Progenitor cell of endocrine pancreas (in vitro differentiated cells): ENCODE results near the gene CDH16. TPM values are rescaled to one million over a fixed set of nuclear protein-coding genes. Genes with fewer than 3 reads are reported as not detected.

Source experiments
- DNase-seq: peaks from one replicate; pipeline ENCODE4 v3.0.0; 2021; ENCODE audit warnings: low spot score; ENCODE audit not compliant: unreplicated experiment
- H3K27ac Mint-ChIP-seq: 2 replicates; pipeline ENCODE4 v1.8.0; 2021; ENCODE audit warnings: mild to moderate bottlenecking, moderate library complexity, mixed read lengths
- H3K27me3 Mint-ChIP-seq: 2 replicates; pipeline ENCODE4 v1.8.0; 2021; ENCODE audit warnings: mixed read lengths
- H3K36me3 Mint-ChIP-seq: 2 replicates; pipeline ENCODE4 v1.8.0; 2022; ENCODE audit warnings: mixed read lengths; ENCODE audit not compliant: insufficient read depth
- H3K4me1 Mint-ChIP-seq: 2 replicates; pipeline ENCODE4 v1.8.0; 2021; ENCODE audit warnings: low read depth, mixed read lengths
- H3K4me3 Mint-ChIP-seq: 2 replicates; pipeline ENCODE4 v1.8.0; 2021; ENCODE audit warnings: low read depth, mild to moderate bottlenecking, moderate library complexity, mixed read lengths
- H3K9me3 Mint-ChIP-seq: 2 replicates; pipeline ENCODE4 v1.8.0; 2021; ENCODE audit warnings: low read depth, mixed read lengths
- total RNA-seq: library from RNA; stranded (reverse); gene quantifications from 2 replicates; pipeline ENCODE4 v1.2.1, GENCODE V29; 2021
- TF ChIP-seq, protein P1 (sequence below): fragments of 200-600 bp; sonication (generic); IDR thresholded peaks from one replicate; pipeline ENCODE4 v1.5.0; 2021; ENCODE audit warnings: antibody characterized with exemption, mild to moderate bottlenecking; ENCODE audit not compliant: unreplicated experiment

Gene CDH16
- total RNA-seq, 1 donor from 2014 or later, result not detected

DNA sequence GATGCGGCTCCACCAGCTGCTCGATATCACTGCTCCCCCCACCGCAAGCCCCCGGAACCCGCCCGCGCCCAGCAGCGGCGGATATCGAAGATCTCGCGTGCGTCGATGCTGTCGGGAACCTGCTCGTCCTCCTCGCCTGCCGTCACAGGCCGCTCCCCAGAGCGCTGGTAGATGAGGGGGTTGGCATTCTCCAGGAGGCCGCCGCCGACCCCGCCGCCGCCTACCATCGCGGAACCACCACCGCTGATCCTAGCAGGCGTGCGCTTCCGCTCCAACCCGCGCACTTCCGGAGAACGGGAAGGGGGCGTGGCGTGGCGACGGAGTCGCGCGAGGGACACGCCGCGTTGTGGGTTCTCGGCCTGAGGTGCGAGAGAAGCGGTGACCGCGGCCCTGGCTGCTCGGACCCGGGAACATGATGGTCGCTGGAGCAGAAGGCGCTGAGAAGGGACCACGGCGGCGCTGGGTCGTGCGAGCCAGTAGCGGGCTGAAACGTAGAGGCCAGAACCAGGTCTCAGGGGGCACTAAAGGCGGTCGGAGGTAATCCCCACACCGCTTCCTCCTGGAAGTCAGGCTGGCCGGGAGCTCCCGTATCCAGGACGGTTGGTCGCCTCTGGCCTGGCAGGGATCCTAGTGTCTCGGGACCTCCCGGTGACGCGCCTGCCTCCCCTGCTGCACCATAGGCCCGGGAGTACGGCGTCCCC, 15.6 kb upstream of the CDH16 start, which contains the start of gene CIAO2B:
CIAO2B (minus strand) TSS at position 265 of the 701 bp plus-strand sequence; CDS start at position 227, 38 bp downstream.
- H3K4me3 Mint-ChIP-seq, result peak within 1 kb of the TSS; percentile 94
- H3K27me3 Mint-ChIP-seq, result no peaks in the 10 kb centered on the region
- H3K4me1 Mint-ChIP-seq, result peaks cover 22% of the 10 kb centered on the region
- TF ChIP-seq, protein P1, sequence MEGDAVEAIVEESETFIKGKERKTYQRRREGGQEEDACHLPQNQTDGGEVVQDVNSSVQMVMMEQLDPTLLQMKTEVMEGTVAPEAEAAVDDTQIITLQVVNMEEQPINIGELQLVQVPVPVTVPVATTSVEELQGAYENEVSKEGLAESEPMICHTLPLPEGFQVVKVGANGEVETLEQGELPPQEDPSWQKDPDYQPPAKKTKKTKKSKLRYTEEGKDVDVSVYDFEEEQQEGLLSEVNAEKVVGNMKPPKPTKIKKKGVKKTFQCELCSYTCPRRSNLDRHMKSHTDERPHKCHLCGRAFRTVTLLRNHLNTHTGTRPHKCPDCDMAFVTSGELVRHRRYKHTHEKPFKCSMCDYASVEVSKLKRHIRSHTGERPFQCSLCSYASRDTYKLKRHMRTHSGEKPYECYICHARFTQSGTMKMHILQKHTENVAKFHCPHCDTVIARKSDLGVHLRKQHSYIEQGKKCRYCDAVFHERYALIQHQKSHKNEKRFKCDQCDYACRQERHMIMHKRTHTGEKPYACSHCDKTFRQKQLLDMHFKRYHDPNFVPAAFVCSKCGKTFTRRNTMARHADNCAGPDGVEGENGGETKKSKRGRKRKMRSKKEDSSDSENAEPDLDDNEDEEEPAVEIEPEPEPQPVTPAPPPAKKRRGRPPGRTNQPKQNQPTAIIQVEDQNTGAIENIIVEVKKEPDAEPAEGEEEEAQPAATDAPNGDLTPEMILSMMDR, result no peak
- peak; percentile 72 for DNase-seq
- H3K9me3 Mint-ChIP-seq, result no peaks in the 10 kb centered on the region
- H3K36me3 Mint-ChIP-seq, result no peaks in the 10 kb centered on the region
- H3K27ac Mint-ChIP-seq, result peak within 1 kb of the TSS; percentile 96

DNA sequence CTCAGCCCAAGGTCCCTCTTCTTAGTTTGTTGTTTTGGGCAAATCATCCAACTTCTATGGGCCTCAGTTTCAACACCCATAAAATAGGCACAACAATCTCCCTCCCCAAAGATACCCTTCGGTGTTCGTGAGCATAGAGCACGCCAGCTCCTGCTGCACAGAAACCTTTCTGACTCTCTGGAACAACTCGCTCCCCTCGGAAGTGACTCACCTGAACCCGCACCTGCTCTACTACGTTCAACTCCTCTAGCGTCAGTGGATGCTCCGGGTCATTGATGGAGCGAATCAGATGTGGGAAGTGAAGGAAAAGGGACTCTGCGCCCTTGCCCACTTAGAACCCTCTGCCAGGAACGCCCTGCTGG, 15.1 kb upstream of the CDH16 start:
- Mint-ChIP-seq H3K27me3 (no peaks in the 10 kb centered on the region), H3K4me3 (peak overlapping the region; percentile 94), H3K9me3 (no peaks in the 10 kb centered on the region), H3K4me1 (peaks cover 22% of the 10 kb centered on the region), H3K36me3 (no peaks in the 10 kb centered on the region), H3K27ac (peak overlapping the region; percentile 96)
- TF ChIP-seq, protein P1, result no peak
- DNase-seq, result no peak

DNA sequence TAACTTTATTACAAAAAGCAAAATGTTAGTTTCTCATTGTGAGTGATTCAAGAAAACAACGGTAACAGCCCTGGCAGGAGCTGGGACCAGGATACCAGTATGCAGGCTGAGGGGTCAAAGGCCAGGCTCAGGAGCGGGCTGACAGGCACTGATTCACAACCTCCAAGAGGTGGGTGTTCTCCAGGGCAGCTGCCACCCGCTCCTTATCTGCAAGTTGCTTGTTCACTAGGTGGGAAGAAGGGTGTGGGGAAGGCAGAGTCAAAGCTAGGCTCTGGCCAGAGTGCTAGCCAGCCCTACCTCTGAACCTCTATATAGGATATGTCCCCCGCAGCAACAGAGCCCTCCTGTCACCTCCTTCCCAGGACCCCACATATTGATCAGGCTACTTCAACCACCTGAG, 13.4 kb upstream of the CDH16 start:
- H3K36me3 Mint-ChIP-seq, result no peaks in the 10 kb centered on the region
- TF ChIP-seq, protein P1, result no peak
- peaks cover 10% of the 10 kb centered on the region for H3K27me3 Mint-ChIP-seq
- DNase-seq, result no peak
- no peak overlapping the region for H3K27ac Mint-ChIP-seq
- peaks cover 22% of the 10 kb centered on the region for H3K4me1 Mint-ChIP-seq
- H3K4me3 Mint-ChIP-seq, result peak overlapping the region; percentile 94
- no peaks in the 10 kb centered on the region for H3K9me3 Mint-ChIP-seq

DNA sequence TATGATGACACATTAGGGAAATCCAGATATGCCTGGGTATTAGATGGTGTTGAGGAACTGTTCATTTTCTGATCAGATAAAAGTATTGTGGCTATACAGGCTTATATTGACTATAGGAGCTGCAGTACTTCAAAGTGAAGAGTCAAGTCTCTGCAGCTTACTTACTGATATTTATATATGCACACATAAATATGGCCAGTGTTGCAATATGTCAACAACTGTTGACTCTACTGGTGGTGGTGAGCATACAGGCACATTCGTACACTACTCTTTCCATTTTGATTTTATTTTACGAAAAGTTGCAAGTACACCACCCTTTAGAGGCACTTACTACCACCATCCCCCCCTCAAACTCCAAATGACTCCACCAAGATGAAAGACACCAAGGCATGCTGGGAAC, 13.0 kb upstream of the CDH16 start:
- Mint-ChIP-seq H3K27ac (no peak overlapping the region), H3K27me3 (peaks cover 14% of the 10 kb centered on the region), H3K9me3 (no peaks in the 10 kb centered on the region), H3K4me3 (peak overlapping the region; percentile 24), H3K4me1 (peaks cover 22% of the 10 kb centered on the region), H3K36me3 (no peaks in the 10 kb centered on the region)
- DNase-seq, result no peak
- TF ChIP-seq, protein P1, result no peak

DNA sequence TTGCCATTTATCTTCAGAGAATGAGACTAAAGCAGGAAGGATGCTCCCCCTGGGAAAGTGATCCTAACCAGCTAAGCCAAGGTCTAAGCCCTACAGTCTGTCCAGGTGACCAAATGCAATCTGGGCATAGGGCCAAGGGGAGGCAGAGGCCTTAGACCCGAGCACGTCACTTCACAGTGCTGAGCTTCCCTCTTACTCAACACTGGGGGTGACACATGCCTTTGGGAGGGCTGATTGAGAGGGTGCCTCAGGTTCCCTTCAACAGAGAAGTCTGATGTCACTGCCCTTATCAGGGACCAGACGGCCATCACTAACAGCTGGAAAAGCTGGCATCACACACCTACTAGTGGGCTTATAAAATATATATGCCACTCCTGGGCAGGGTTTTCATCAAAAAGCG, 11.5 kb upstream of the CDH16 start:
- TF ChIP-seq, protein P1, result no peak
- H3K27ac Mint-ChIP-seq, result no peak overlapping the region

More for the DNA sequence above, 11.5 kb upstream of the CDH16 start:
- Mint-ChIP-seq H3K4me1 (peaks cover 17% of the 10 kb centered on the region), H3K9me3 (no peaks in the 10 kb centered on the region), H3K27me3 (peaks cover 29% of the 10 kb centered on the region), H3K36me3 (no peaks in the 10 kb centered on the region), H3K4me3 (no peak overlapping the region)
- no peak for DNase-seq
